Mucosa of rectum (tissue), 2 donors: ENCODE data around the gene CATSPERB.
"Not testable (repeated sequence)": the region's sequence is repeated elsewhere in the genome, so short reads cannot be mapped to it uniquely, and the experiment has no call there.

Experiments
- H3K27ac ChIP-seq, 2 donors: one replicate each; pipeline ENCODE4 v1.7.0; 2013; ENCODE audit warnings: inconsistent platforms in 2 of 2, low read depth in 2 of 2, low read length in 2 of 2
- H3K27me3 ChIP-seq, 2 donors: one replicate each; pipeline ENCODE4 v1.7.0; 2013; ENCODE audit warnings: low read length in 2 of 2; ENCODE audit not compliant: control insufficient read depth in 2 of 2, insufficient read depth in 2 of 2
- H3K36me3 ChIP-seq, 2 donors: one replicate each; pipeline ENCODE4 v1.7.0; 2013; ENCODE audit warnings: low read length in 2 of 2; ENCODE audit not compliant: control insufficient read depth in 2 of 2, insufficient read depth in 2 of 2
- H3K4me1 ChIP-seq, 2 donors: one replicate each; pipeline ENCODE4 v1.7.0; 2013; ENCODE audit warnings: low read length in 2 of 2, mild to moderate bottlenecking in 1 of 2; ENCODE audit not compliant: control insufficient read depth in 2 of 2, insufficient read depth in 2 of 2
- H3K4me3 ChIP-seq, 2 donors: one replicate each; pipeline ENCODE4 v1.7.0; 2013; ENCODE audit warnings: low read length in 2 of 2
- H3K9ac ChIP-seq, 2 donors: one replicate each; pipeline ENCODE4 v1.7.0; 2013; ENCODE audit warnings: low read length in 2 of 2, low read depth in 1 of 2, mild to moderate bottlenecking in 1 of 2
- H3K9me3 ChIP-seq, 2 donors: one replicate each; pipeline ENCODE4 v1.7.0; 2013; ENCODE audit warnings: low read length in 2 of 2; ENCODE audit not compliant: control insufficient read depth in 2 of 2
- donor health status: healthy.
- donor health status: Normal muscosa, but diverticular disease.

Gene CATSPERB

DNA sequence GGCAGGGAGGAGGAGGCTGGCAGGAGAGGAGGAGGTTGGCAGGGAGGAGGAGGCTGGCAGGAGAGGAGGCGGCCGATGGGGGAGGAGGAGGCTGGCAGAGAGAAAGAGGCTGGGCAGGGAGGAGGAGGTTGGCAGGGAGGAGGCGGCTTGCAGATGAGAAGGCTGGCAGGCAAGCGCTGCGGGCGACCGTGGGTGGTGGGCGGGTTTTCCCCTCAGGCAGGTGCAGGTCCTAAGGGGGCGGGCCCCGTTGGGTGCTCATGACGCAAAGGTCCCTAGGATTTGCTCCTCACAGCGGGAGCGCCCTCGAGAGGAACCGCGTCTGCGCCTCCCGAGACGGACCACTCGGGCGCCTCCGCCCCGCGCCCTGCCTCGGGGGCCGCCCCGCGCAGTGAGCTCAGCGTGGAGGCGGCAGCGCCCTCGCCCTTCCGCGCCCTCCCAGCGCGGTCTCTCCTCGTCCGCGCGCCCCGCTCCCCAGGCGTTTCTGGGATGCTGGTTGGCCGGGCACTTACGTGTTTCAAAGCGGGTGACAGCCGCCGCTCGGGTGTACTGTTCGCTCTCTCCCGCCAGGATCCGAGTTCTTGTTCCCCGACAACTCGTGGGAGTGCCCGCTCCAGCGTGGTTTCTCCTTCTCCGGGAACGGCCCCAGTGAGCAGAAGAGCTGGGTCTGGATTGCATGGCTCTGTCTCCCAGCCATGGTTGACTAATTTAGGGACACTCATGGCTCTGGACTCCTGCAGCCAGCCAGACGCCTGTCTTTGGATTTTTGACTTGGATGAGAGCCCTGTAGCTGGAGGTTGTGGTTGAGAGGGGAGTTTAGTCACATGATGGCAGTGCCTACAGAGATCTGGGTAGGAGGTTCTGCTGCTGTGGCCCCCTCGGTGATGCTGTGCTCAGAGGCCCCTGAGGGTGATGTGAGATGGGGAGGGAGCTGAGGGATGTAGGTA is 157.7 kb downstream of the CATSPERB start:
- H3K9ac ChIP-seq: peak overlapping the region in 1 of 2 donors; percentile 41

DNA sequence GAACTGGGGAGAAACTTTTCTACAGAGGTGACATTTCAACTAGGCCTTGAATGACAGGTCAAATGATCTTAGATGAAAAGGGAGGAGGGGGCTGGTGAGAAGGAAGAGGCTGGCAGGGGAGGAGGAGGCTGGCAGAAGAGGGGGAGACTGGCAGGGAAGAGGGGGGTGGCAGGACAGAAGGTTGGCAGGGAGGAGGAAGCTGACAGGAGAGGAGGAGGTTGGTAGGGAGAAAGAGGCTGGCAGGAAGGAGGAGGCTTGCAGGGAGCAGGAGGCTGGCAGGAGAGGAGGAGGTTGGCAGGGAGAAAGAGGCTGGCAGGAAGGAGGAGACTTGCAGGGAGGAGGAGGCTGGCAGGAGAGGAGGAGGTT is 158.4 kb downstream of the CATSPERB start:
- Histone ChIP-seq H3K9ac (no peak overlapping the region), H3K4me1 (peaks cover 9% of the 10 kb centered on the region in 2 donors), H3K27ac (no peak overlapping the region), H3K4me3 (peak overlapping the region in 1 of 2 donors; percentile 67), H3K9me3 (no peaks in the 10 kb centered on the region), H3K27me3 (peaks cover 0 to 10% of the 10 kb centered on the region in 2 donors), H3K36me3 (no peaks in the 10 kb centered on the region)

More for the DNA sequence above, 157.7 kb downstream of the CATSPERB start:
- Histone ChIP-seq H3K27me3 (peaks cover 0 to 10% of the 10 kb centered on the region in 2 donors), H3K36me3 (no peaks in the 10 kb centered on the region), H3K4me1 (peaks cover 9% of the 10 kb centered on the region in 2 donors), H3K9me3 (no peaks in the 10 kb centered on the region), H3K4me3 (peak overlapping the region; percentile 67 to 74), H3K27ac (no peak overlapping the region)

DNA sequence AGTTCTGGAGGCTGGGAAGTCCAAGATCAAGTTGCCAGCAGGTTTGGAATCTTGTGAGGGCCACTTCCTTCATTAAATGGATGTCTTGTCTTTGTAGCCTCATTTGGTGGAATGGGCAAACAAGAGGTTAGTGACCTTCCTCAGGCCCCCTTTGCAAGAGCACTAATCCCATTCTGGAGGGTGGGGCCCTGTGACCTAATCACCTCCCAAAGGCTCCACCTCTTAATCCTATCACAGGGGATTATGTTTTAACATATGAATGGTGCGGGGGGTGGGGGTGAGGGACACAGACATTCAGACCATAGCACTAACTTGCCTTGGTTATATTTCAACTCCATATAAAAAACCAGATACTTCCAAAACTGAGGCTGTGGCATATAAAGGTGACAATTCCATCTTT is 161.9 kb downstream of the CATSPERB start:
- Histone ChIP-seq H3K4me3 (no peak overlapping the region), H3K27ac (no peak overlapping the region), H3K9me3 (no peaks in the 10 kb centered on the region), H3K27me3 (peaks cover 0 to 7% of the 10 kb centered on the region in 2 donors), H3K4me1 (peaks cover 4 to 6% of the 10 kb centered on the region in 2 donors), H3K36me3 (no peaks in the 10 kb centered on the region), H3K9ac (no peak overlapping the region)

DNA sequence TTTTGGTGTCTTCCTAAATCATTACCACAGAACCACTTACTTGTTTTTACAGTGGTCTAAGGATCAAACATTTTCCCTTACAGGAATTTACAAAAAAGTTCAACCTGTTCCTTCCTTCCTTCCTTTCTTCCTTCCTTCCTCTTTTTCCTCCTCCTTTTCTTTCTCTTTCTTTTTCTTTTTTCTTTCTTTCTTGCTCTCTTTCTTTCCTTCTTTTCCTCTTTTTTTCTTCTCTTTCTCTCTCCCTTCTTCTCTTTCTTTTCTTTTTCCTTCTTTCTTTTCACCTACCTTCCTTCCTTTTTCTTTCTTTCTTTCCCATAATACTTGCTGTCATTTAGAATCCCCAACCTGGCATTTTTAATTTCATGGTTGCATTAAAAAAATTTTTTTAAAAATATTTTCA is 162.6 kb downstream of the CATSPERB start:
- H3K27me3 ChIP-seq: peaks cover 0 to 2% of the 10 kb centered on the region in 2 donors
- no peaks in the 10 kb centered on the region for H3K36me3 ChIP-seq
- H3K9ac ChIP-seq: no peak overlapping the region
- no peak overlapping the region for H3K27ac ChIP-seq
- H3K4me3 ChIP-seq: no peak overlapping the region
- H3K4me1 ChIP-seq: peaks cover 0 to 2% of the 10 kb centered on the region in 2 donors
- no peaks in the 10 kb centered on the region for H3K9me3 ChIP-seq

DNA sequence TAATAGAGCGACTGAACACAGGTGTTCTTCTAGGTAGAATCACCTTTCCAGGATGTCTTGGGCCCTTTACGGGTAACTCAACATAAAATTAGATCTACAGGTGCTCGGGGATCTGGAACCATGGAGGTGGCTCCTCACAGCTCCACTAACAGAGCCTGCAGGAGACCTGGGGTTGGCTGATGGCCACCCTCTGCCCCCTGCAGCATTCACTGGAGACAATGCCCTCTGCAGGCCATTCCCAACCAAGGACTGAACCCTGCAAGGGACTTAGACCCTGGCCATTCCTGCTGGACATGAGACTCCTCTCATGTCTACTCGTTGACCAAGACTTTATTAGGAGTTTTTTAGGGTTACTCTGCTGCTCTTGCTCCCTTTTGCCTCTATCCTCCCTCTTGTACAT is 163.3 kb downstream of the CATSPERB start:
- Histone ChIP-seq H3K9ac (no peak overlapping the region), H3K27me3 (no peaks in the 10 kb centered on the region), H3K27ac (no peak overlapping the region), H3K9me3 (no peaks in the 10 kb centered on the region), H3K4me3 (no peak overlapping the region), H3K36me3 (no peaks in the 10 kb centered on the region), H3K4me1 (no peaks in the 10 kb centered on the region)

DNA sequence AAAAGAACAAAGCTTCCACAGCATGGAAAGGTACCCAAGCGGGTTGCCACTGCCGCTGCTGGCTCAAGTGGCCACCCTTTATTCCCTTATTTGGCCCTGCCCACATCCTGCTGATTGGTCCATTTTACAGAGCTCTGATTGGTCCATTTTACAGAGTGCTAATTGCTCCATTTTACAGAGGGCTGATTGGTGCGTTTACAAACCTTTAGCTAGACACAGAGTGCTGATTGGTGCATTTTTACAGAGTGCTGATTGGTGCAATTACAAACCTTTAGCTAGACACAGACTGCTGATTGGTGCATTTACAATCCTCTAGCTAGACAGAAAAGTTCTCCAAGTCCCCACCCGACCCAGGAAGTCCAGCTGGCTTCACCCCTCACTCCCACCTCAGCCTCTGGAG is 164.1 kb downstream of the CATSPERB start:
- not testable (repeated sequence) for H3K9me3 ChIP-seq, H3K27ac ChIP-seq, H3K9ac ChIP-seq, H3K4me3 ChIP-seq, H3K27me3 ChIP-seq, H3K36me3 ChIP-seq, H3K4me1 ChIP-seq

DNA sequence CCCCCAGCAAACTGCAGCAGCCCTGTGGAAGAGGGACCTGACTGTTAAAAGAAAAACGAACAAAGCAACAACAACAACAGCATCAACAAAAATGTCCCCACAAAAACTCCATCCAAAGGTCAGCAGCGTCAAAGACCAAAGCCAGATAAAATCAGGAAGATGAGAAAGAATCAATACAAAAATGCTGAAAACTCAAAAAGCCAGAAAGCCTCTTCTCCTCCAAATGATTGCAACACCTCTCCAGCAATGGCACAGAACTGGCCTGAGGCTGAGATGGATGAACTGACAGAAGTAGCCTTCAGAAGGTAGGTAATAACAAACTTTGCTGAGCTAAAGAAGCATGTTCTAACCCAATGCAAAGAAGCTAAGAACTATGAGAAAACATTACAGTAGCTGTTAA is 176.4 kb downstream of the CATSPERB start:
- Histone ChIP-seq H3K27ac (no peak overlapping the region), H3K9ac (no peak overlapping the region), H3K4me1 (peaks cover 9 to 13% of the 10 kb centered on the region in 2 donors), H3K9me3 (no peaks in the 10 kb centered on the region), H3K4me3 (peak overlapping the region in 1 of 2 donors; percentile 17), H3K27me3 (no peaks in the 10 kb centered on the region), H3K36me3 (no peaks in the 10 kb centered on the region)

DNA sequence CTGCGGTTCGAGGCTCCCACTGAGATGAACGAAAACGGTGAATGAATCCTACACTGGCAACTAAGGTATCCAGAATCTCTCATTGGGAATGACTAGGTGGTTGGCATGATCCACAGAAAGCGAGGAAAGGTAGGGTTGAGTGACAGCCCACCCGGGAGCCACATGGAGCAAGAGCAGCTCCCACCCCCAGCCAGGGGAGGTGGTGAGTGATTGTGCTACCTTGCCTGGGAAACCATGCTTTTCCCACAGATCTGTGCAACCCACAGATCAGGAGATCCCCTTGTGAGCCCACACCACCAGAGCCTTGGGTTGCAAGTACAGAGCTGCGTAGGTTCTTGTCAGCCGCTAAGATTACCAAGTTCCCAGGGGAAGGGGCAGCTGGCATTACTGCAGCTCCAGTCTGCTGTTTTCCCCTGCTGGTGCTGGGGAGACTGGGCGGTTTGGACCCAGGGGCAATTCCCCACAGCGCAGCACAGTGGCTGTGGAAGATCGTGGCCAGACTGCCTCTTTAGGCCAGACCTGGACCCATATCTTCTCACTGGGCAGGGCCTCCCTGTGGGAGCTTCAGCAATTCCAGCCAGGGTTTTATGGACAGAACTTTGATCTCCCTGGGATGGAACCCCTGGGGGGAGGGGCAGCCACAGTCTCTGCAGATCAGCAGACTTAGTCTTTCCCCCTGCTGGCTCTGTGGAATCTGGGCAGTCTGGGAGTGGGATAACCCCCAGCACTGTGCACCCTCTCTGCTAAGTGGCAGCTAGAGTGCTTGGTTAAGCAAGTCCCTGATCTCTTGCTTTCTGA is 177.2 kb downstream of the CATSPERB start:
- Histone ChIP-seq H3K27ac (no peak overlapping the region), H3K4me3 (peak overlapping the region; percentile 17 to 20), H3K27me3 (no peaks in the 10 kb centered on the region), H3K4me1 (peaks cover 9 to 13% of the 10 kb centered on the region in 2 donors), H3K9ac (no peak overlapping the region), H3K36me3 (no peaks in the 10 kb centered on the region), H3K9me3 (no peaks in the 10 kb centered on the region)

DNA sequence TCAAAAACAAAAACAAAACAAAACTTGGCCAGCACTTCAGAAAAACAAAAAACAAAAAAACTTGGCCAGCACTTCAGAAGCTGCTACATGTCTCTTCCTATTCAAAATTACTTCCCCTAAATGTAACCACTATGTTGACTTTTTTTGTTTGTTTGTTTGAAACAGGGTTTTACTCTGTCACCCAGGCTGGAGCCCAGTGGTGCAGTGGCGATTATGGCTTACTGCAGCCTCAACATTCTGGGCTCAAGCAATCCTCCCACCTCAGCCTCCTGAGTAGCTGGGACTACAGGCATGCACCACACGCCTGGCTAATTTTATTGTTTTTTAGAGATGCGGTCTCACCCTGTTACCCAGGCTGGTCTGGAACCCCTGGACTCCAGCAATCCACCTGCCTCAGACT is 183.8 kb downstream of the CATSPERB start:
- Histone ChIP-seq H3K27ac (no peak overlapping the region), H3K4me3 (no peak overlapping the region), H3K4me1 (no peaks in the 10 kb centered on the region), H3K36me3 (no peaks in the 10 kb centered on the region), H3K9ac (no peak overlapping the region), H3K27me3 (no peaks in the 10 kb centered on the region), H3K9me3 (no peaks in the 10 kb centered on the region)
